Retinal pigment epithelial cell (primary cell): ENCODE data around the gene DSE.

Experiments used
- DNase-seq: peaks from one replicate; pipeline ENCODE4 v3.0.0-alpha.2; 2010; ENCODE audit warnings: low read depth
- H3K4me3 ChIP-seq: 2 replicates; pipeline ENCODE4 v1.5.1; 2011; ENCODE audit warnings: mild to moderate bottlenecking, low read length, control low read depth, moderate library complexity
- TF ChIP-seq, protein P1 (sequence below): conservative IDR thresholded peaks from 2 replicates; pipeline ENCODE4 v1.5.1; 2011; ENCODE audit warnings: low read depth, low read length, control low read depth, inconsistent platforms

Gene DSE

DNA sequence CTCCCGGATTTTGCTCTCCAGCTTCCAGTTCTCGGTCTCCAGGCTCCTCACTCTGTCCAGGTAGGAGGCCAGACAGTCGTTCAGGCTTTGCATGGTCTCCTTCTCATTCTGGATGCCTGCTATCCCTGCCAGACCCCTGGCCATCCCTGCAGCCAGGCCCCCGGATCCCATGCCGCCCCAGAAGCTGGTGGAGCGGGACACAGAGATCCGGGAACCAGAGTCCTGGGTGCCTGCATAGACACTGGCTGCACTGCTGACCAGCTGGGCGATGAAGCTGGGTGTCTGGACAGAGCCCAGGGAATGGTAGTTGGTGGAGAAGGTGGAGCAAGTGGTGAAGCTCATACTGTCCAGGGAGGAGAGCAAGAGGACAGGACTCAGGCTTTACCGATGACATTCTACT, 87.5 kb downstream of the DSE start:
- no peak for DNase-seq
- TF ChIP-seq, protein P1, sequence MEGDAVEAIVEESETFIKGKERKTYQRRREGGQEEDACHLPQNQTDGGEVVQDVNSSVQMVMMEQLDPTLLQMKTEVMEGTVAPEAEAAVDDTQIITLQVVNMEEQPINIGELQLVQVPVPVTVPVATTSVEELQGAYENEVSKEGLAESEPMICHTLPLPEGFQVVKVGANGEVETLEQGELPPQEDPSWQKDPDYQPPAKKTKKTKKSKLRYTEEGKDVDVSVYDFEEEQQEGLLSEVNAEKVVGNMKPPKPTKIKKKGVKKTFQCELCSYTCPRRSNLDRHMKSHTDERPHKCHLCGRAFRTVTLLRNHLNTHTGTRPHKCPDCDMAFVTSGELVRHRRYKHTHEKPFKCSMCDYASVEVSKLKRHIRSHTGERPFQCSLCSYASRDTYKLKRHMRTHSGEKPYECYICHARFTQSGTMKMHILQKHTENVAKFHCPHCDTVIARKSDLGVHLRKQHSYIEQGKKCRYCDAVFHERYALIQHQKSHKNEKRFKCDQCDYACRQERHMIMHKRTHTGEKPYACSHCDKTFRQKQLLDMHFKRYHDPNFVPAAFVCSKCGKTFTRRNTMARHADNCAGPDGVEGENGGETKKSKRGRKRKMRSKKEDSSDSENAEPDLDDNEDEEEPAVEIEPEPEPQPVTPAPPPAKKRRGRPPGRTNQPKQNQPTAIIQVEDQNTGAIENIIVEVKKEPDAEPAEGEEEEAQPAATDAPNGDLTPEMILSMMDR: no peak

DNA sequence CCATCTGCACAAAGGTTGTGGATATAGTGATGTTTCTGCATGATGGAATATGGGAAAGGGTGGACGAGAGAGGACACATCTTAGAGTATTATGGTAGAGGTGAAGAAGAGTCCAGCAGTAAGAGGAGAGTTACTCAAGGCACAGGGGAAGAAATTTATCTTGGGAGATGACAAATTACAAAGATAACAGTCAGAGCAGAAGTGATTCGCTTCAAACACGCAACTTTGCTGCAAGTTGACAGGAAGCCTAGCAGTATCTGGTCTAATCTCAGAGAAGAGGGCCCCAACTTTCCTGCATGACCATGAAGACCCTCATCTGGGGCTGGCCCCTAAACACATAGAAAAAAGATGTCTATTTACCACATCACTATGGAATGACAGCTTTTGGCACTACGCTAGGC, 89.2 kb downstream of the DSE start:
- no peak for DNase-seq
- no peak overlapping the region for H3K4me3 ChIP-seq
- TF ChIP-seq, protein P1: no peak

More for the DNA sequence above, 87.5 kb downstream of the DSE start:
- H3K4me3 ChIP-seq: no peak overlapping the region

DNA sequence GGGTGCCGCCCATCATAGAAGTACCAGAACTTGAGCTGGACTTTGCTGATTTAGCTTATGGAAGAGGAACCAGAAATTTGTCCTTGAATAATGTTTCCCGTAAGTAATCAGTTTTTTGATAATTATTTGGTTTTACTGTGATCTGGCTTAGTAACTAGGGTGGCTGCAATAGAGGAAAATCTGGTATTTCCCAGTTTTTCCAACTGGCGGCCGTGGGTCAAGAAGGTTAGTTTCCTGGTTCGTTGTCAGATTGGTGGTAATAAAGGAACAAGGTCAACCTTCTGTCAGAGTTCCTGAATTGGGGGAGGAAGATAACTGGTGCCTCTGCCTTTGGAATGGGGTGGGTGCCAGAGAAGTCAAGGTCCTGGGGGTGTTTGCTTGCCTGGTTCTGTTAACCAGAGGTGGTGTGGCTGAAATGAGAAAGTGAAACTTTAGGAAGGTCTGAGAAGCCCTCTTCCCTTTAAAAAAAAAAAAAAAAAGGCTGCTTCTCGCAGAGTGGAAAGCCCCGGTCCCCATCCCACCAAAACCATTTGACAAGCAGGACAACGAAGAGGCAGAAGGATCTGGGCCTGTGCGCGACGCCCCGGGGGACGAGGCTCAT, 90.7 kb downstream of the DSE start, which contains the start of gene CALHM6:
TSS of gene CALHM6 (plus strand) at position 45 of the 601 bp plus-strand sequence. CDS start at position 600, 555 bp downstream.
- TF ChIP-seq, protein P1: no peak

DNA sequence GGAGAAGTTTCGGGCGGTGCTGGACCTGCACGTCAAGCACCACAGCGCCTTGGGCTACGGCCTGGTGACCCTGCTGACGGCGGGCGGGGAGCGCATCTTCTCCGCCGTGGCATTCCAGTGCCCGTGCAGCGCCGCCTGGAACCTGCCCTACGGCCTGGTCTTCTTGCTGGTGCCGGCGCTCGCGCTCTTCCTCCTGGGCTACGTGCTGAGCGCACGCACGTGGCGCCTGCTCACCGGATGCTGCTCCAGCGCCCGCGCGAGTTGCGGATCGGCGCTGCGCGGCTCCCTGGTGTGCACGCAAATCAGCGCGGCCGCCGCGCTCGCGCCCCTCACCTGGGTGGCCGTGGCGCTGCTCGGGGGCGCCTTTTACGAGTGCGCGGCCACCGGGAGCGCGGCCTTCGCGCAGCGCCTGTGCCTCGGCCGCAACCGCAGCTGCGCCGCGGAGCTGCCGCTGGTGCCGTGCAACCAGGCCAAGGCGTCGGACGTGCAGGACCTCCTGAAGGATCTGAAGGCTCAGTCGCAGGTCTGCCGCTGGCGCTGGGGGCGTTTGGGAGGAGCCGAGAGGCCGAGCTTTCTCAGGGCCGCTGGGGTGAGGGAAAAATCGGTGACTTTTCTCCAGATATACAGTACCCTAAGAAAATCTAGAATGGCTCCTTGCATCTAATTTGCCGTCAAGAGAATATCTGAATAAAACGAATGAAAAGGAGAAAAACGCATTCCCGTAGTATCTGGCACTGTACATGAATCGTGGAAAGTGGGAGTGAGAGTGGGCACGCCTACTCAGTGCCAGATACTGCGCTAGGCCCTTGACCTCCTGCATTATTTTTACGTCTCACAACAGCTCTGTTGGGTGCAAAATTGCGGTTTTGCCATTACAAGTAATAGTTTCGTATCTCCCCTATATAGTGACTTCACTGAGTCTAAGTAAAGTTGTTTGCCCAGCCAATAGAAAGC, 91.5 kb downstream of the DSE start:
- DNase-seq: no peak
- TF ChIP-seq, protein P1: no peak
- H3K4me3 ChIP-seq: peak overlapping the region; percentile 31

More for the DNA sequence above, 90.7 kb downstream of the DSE start, which contains the start of gene CALHM6:
- DNase-seq: no peak
- H3K4me3 ChIP-seq: peak within 1 kb of the TSS; percentile 31

DNA sequence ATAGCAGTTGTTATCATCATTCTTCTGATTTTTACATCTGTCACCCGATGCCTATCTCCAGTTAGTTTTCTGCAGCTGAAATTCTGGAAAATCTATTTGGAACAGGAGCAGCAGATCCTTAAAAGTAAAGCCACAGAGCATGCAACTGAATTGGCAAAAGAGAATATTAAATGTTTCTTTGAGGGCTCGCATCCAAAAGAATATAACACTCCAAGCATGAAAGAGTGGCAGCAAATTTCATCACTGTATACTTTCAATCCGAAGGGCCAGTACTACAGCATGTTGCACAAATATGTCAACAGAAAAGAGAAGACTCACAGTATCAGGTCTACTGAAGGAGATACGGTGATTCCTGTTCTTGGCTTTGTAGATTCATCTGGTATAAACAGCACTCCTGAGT, 92.6 kb downstream of the DSE start:
- TF ChIP-seq, protein P1: no peak
- no peak overlapping the region for H3K4me3 ChIP-seq
- DNase-seq: no peak

DNA sequence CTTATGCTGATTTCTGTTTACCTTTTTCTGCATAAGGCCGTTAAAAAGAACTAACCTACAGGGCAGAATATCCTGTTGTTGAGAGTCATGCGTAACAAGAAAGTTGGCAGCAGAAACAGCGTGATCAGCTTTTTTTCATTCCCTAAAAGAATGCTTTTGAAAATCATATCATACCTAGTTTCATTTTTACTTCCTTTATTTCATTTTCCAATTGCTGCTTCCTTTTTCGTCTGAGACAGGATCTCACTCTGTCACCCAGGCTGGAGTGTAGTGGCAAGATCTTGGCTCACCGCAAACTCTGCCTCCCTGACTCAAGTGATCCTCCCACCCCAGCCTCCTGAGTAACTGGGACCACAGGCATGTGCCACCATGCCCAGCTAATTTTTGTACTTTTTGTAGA, 94.5 kb downstream of the DSE start:
- TF ChIP-seq, protein P1: no peak
- H3K4me3 ChIP-seq: no peak overlapping the region
- no peak for DNase-seq
